GM21367 (cell line): Measurements from ENCODE around the gene SPATA33.
"Not testable (repeated sequence)": the region's sequence is repeated elsewhere in the genome, so short reads cannot be mapped to it uniquely, and the experiment has no call there.

Experiments
- ATAC-seq: cut with Tn5 transposase; IDR thresholded peaks from one replicate; pipeline ENCODE4 v1.9.1; 2021; ENCODE audit not compliant: unreplicated experiment

The SPATA33 gene

GRCh38 chr16:89658221-89658879 is 714 bp downstream of the SPATA33 start:
- no peak for ATAC-seq

DNA sequence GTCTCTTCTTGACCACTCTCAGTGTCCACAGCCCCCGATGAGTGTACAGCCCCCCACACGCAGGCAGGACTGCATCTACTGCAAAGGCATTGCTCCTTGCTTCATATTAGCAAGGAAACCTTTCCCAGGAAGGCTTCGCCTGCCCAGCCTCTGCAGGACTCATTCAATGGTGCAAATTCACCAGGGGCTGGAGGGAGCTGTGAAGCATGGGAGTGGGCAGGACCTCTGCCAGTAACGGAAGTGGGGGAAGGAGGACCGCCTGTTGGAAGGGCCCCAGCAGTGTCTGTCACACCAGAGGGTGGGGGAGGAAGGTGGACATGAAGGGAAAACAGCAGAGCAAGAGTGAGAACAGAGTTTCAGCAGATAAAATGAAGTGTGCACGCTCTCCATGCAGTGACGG is 2.5 kb downstream of the SPATA33 start:
- ATAC-seq, result no peak

DNA sequence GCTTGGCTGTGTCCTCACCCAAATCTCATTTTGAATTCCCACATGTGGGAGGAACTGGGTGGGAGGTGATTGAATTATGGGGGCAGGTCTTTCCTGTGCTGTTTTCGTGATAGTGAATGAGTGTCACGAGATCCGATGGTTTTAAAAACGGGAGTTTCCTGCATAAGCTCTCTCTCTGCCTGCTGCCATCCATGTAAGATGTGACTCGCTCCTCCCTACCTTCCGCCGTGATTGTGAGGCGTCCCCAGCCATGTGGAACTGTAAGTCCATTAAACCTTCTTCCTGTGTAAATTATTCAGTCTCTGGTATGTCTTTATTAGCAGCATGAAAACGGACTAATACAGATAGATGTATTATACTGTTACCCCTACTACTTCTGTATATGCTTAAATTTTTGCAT is 3.6 kb downstream of the SPATA33 start:
- ATAC-seq, result no peak

DNA sequence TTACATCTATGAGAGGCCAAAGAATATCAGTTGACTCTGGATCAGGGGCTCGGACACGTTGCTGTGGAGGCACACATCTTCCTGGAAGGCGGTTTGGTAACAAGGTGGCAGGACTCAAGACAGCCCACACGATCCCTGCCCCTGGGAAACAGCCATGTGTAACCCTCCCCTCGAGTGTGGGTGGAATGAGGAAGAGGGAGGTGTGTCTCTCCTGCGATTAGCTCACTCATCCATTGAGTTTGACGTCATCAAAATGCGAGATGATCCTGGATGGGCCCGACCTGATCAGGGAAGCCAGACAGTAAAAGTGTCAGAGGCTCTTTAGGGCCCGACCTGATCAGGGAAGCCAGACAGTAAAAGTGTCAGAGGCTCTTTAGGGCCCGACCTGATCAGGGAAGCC is 6.6 kb downstream of the SPATA33 start:
- not testable (repeated sequence) for ATAC-seq

DNA sequence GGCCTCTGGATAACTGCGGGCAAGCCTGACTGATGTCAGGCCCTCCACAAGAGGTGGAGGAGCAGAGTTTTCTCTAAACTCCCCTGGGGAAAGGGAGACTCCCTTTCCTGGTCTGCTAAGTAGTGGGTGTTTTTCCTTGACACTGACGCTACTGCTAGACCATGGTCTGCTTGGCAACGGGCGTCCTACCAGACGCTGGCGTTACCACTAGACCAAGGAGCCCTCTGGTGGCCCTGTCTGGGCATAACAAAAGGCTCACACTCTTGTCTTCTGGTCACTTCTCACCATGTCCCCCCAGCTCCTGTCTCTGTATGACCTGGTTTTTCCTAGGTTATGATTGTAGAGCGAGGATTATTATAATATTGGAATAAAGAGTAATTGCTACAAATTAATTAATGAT is 9.4 kb downstream of the SPATA33 start:
- ATAC-seq, result not testable (repeated sequence)

DNA sequence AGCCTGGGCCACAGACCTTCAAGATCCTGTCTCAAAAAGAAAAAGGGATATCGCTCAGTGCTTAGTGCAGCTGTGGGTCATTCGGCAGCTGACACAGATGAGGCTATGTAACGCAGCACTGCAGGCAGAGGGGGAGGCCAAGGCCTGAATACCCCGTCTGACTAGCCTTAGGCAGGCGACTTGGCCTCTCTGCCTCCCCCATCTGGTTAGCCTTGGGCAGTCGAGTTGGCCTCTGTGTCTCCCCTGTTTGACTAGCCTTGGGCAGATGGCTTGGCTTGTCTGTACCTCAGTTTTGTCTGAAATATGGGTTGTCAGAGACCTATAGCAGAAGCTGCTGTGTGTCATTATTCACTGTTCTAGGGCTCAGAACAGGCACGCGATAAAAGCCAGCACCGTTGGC is 10.0 kb downstream of the SPATA33 start:
- ATAC-seq, result no peak

GRCh38 chr16:89668790-89669158 is 11.1 kb downstream of the SPATA33 start:
- ATAC-seq, result no peak

GRCh38 chr16:89669755-89670154 is 12.1 kb downstream of the SPATA33 start:
- no peak for ATAC-seq

DNA sequence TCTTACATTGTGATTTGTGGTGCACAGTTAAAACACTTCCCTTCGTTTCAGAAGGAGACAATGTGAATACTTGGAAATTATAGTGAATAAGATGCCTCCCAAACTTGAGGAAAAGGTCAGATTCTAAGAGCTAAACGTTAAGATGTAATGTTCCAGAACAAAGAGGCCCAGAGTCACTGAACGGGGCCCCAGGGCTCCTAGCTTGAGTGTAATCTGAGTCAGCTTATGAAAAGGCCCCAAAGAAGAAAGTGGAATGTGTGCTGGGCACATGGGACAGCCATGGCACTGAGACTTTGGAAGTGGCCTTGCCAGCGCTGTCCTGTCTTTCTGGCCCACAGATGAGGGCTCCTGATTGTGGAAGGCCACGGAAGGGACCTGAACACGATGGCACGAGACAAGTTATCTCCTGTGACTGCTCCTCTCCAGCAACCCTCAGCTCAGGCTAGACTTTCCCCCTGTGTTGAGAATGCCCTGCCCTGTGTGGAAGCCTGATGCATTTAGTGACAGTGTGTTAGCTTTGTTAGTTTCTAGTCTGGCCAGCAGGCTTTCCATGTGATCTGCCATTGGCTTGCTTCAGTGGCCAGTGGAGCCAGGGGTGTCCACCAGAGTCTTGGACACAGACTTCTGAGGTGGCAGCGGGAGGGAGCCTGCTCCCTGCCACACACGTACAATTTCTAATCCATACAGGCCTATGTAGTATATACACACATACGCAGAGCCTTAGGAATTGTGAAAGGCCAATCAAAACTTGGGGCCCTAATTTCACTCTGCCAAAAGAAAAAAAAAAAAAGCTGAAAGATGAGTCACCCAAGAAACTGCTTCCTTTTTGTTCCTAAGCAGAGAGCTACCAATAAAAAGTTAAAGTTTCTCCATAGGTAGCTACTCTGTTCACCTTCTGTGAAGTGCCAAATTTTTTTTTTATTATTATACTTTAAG is 13.1 kb downstream of the SPATA33 start:
- no peak for ATAC-seq

GRCh38 chr16:89671565-89671964 is 13.9 kb downstream of the SPATA33 start:
- not testable (repeated sequence) for ATAC-seq

GRCh38 chr16:89672177-89672941 is 14.7 kb downstream of the SPATA33 start:
- ATAC-seq, result no peak

DNA sequence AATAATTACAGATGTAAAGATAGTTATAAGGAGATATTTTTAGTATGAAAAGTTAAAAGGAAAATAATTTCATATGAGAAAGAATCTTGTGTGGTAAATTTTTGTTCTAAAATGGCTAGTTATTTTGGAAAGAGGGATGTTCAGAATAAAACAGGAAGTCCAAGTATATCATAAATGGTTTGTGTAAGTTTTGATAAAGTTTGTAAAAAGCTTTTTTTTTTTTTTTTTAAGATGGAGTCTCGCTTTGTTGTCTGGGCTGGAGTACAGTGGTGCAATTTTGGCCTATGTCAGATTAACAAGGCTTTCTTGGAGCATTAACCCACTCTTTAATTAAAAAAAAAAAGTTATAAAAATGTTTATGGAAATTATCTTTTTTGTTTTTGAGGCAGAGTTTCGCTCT is 20.6 kb downstream of the SPATA33 start:
- ATAC-seq, result no peak

GRCh38 chr16:89685916-89686315 is 28.3 kb downstream of the SPATA33 start:
- ATAC-seq, result no peak

- peak; percentile 58 for ATAC-seq
These were observed 29.0 kb downstream of the SPATA33 start, which contains the start of gene CDK10 for GRCh38 chr16:89686520-89687091. CDK10 (plus strand) TSS chr16:89686689; CDS start chr16:89686711, 22 bp downstream.

- peak; percentile 23 for ATAC-seq
These were observed 29.7 kb downstream of the SPATA33 start for GRCh38 chr16:89687092-89687940.

DNA sequence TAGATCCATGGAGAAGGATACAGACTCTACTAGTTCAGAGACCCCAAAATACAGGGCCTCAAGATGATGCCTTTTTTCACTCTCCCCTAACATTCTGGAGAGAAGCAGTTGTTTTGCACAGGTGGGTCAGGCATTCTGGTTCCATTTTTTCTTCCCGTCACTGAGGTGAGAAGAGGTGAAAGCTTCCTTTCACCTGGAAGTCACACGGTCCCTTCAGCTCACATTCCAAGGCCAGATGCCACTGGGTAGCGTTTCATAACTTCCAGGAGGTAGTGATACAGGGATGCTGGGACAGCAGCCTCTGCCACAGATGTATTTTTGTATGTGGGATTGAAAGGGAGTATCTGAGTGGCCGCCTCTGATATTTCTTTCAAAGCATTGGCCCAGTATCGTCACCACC is 30.8 kb downstream of the SPATA33 start:
- ATAC-seq, result no peak

GRCh38 chr16:89689142-89689541 is 31.5 kb downstream of the SPATA33 start:
- no peak for ATAC-seq

- not testable (repeated sequence) for ATAC-seq
These were observed 32.0 kb downstream of the SPATA33 start for GRCh38 chr16:89689621-89690020.

DNA sequence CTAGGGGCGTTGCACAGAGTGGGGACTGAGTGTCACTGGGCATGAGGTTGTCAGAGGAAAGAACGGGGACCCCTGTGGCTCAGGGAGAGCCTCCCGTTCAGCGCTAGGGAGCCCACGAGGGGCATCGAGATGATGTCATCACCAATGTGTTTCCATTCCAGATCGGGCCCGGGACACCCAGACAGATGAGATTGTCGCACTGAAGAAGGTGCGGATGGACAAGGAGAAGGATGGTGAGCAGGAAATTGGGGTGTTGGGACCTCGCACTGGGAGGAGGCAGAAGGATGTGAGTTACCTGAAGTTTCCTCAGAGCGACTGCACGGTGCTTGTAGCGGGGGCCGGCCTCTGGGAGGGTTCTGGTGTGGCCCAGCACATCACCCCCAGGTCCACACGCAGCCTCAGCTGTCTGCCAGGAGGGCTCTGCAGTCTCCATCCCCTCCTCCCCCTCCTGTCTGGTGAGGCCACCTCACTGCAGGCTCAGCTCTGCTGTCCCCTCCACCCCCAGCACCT is 32.8 kb downstream of the SPATA33 start:
- ATAC-seq, result no peak
